H1 (cell line): ENCODE measurements around the gene MYH16. TPM values are rescaled to one million over a fixed set of nuclear protein-coding genes. Genes with fewer than 3 reads are reported as not detected.
"Not testable (repeated sequence)": the region's sequence is repeated elsewhere in the genome, so short reads cannot be mapped to it uniquely, and the experiment has no call there.

Experiments
- CTCF ChIA-PET: fragments of 300-600 bp; sonication (Branson Sonifier 250); formaldehyde crosslinking; loops from one replicate; lab custom pipeline; 2021; ENCODE audit not compliant: partially characterized antibody; lab: Charles Lee
- POLR2A ChIA-PET: fragments of 300-600 bp; sonication (Branson Sonifier 250); formaldehyde crosslinking; loops from one replicate; lab custom pipeline; 2021; ENCODE audit warnings: inconsistent platforms; ENCODE audit not compliant: partially characterized antibody; lab: Charles Lee
- DNase-seq, 2 experiments: peaks; one replicate each; pipeline versions ENCODE4 v3.0.0 to v3.0.0-alpha.2; 2010 to 2022; ENCODE audit warnings: low spot score in 2 of 2, low read depth in 1 of 2, mixed read lengths in 1 of 2
- FAIRE-seq: peaks from 2 replicates; lab custom pipeline; 2011; peaks lifted over from hg19 to GRCh38; lab: Jason Lieb, UNC
- H2AFZ ChIP-seq: 2 replicates; pipeline ENCODE4 v1.8.1; 2012; ENCODE audit warnings: low read length, inconsistent platforms
- H2AK5ac ChIP-seq: 2 replicates; pipeline ENCODE4 v1.6.1; 2013; ENCODE audit warnings: low read depth, low read length
- H2BK120ac ChIP-seq: replicated peaks from 2 replicates; pipeline ENCODE3; 2013; ENCODE audit warnings: low read depth, low read length, inconsistent platforms
- H2BK12ac ChIP-seq: 2 replicates; pipeline ENCODE4 v1.6.1; 2013; ENCODE audit warnings: low read depth, low read length
- H2BK15ac ChIP-seq: 2 replicates; pipeline ENCODE4 v1.6.1; 2013; ENCODE audit warnings: low read length
- H2BK20ac ChIP-seq: 2 replicates; pipeline ENCODE4 v1.6.1; 2013; ENCODE audit warnings: low read length
- H2BK5ac ChIP-seq: 2 replicates; pipeline ENCODE4 v1.6.1; 2013; ENCODE audit warnings: low read depth, low read length
- H3K14ac ChIP-seq: 2 replicates; pipeline ENCODE4 v1.6.1; 2013; ENCODE audit warnings: inconsistent platforms; ENCODE audit not compliant: insufficient read length
- H3K18ac ChIP-seq: 2 replicates; pipeline ENCODE4 v1.6.1; 2013; ENCODE audit warnings: low read length; ENCODE audit errors: extremely low read depth
- H3K23ac ChIP-seq: 2 replicates; pipeline ENCODE4 v1.6.1; 2013; ENCODE audit warnings: inconsistent platforms; ENCODE audit not compliant: insufficient read length
- H3K23me2 ChIP-seq: 2 replicates; pipeline ENCODE4 v1.6.1; 2013; ENCODE audit warnings: low read depth, low read length
- H3K27ac ChIP-seq: 2 replicates; pipeline ENCODE4 v1.6.1; 2011; ENCODE audit warnings: low read depth, low read length, inconsistent platforms
- H3K27me3 ChIP-seq, 4 experiments: replicated peaks in 1 of 4; 1 replicate in 1 of 4; 2 replicates in 3 of 4; pipeline versions ENCODE4 v1.6.1 to v1.8.1; 2011 to 2013; ENCODE audit warnings: low read length in 3 of 4, mild to moderate bottlenecking in 3 of 4, inconsistent platforms in 2 of 4, mixed read lengths in 2 of 4, moderate library complexity in 1 of 4; ENCODE audit not compliant: control insufficient read depth in 3 of 4, insufficient read depth in 3 of 4; ENCODE audit errors: extremely low read depth in 1 of 4
- H3K36me3 ChIP-seq, 4 experiments: 2 replicates each; pipeline versions ENCODE4 v1.6.1 to v1.8.1; 2011 to 2013; ENCODE audit warnings: mild to moderate bottlenecking in 4 of 4, low read length in 3 of 4, moderate library complexity in 2 of 4, control low read depth in 1 of 4, inconsistent platforms in 1 of 4; ENCODE audit not compliant: insufficient read depth in 4 of 4, control insufficient read depth in 2 of 4
- H3K4ac ChIP-seq: replicated peaks from 2 replicates; pipeline ENCODE3; 2013; ENCODE audit warnings: low read length, low read depth, mixed read lengths, inconsistent platforms; ENCODE audit not compliant: insufficient read length
- H3K4me1 ChIP-seq, 4 experiments: replicated peaks in 1 of 4; 1 replicate in 1 of 4; 2 replicates in 3 of 4; pipeline versions ENCODE4 v1.6.1 to v1.8.1; 2011 to 2013; ENCODE audit warnings: low read length in 3 of 4, inconsistent platforms in 2 of 4, mixed read lengths in 1 of 4; ENCODE audit not compliant: insufficient read depth in 4 of 4, control insufficient read depth in 3 of 4
- H3K4me2 ChIP-seq, 2 experiments: 2 replicates each; pipeline versions ENCODE4 v1.6.1 to v1.8.1; 2011 to 2013; ENCODE audit warnings: low read depth in 2 of 2, low read length in 2 of 2, control low read depth in 1 of 2, inconsistent platforms in 1 of 2, mild to moderate bottlenecking in 1 of 2; ENCODE audit not compliant: insufficient read depth in 1 of 2
- H3K4me3 ChIP-seq, 4 experiments: fragments of 200-600, 300-600 bp in 1 of 4; sonication (generic), shearing (Covaris generic), sonication (Bioruptor Twin) in 1 of 4; 2 replicates each; pipeline versions ENCODE4 v1.5.1 to v1.8.1; 2011 to 2016; ENCODE audit warnings: low read length in 4 of 4, low read depth in 3 of 4, control low read depth in 2 of 4, inconsistent platforms in 2 of 4, mild to moderate bottlenecking in 2 of 4, mixed read lengths in 1 of 4, moderate library complexity in 1 of 4; ENCODE audit not compliant: insufficient read depth in 2 of 4; ENCODE audit errors: extremely low read depth in 1 of 4
- H3K56ac ChIP-seq: replicated peaks from 2 replicates; pipeline ENCODE3; 2013; ENCODE audit warnings: low read depth, mild to moderate bottlenecking, mixed read lengths, low read length, inconsistent platforms; ENCODE audit not compliant: insufficient read length
- H3K79me1 ChIP-seq: 2 replicates; pipeline ENCODE4 v1.6.1; 2013; ENCODE audit warnings: low read depth, low read length, control low read depth
- H3K79me2 ChIP-seq, 2 experiments: 2 replicates each; pipeline versions ENCODE4 v1.6.1 to v1.8.1; 2012 to 2013; ENCODE audit warnings: low read length in 2 of 2, mild to moderate bottlenecking in 2 of 2, inconsistent platforms in 1 of 2; ENCODE audit not compliant: insufficient read depth in 2 of 2, control insufficient read depth in 1 of 2
- H3K9ac ChIP-seq, 4 experiments: replicated peaks in 1 of 4; 1 replicate in 1 of 4; 2 replicates in 3 of 4; pipeline versions ENCODE4 v1.6.1 to v1.8.1; 2011 to 2013; ENCODE audit warnings: low read depth in 3 of 4, low read length in 3 of 4, control low read depth in 2 of 4, mild to moderate bottlenecking in 2 of 4, moderate library complexity in 2 of 4, inconsistent platforms in 1 of 4; ENCODE audit errors: extremely low read depth in 1 of 4
- H3K9me3 ChIP-seq, 2 experiments: 2 replicates each; pipeline versions ENCODE4 v1.6.1 to v1.8.1; 2012 to 2013; ENCODE audit warnings: mild to moderate bottlenecking in 2 of 2, moderate library complexity in 2 of 2, control low read depth in 1 of 2, inconsistent platforms in 1 of 2, low read depth in 1 of 2, low read length in 1 of 2, mixed read lengths in 1 of 2; ENCODE audit not compliant: insufficient read depth in 2 of 2
- H4K20me1 ChIP-seq, 2 experiments: replicated peaks in 1 of 2; 2 replicates each; pipeline versions ENCODE3 to v1.8.1; 2011 to 2013; ENCODE audit warnings: inconsistent platforms in 2 of 2, low read length in 2 of 2, mild to moderate bottlenecking in 1 of 2; ENCODE audit not compliant: insufficient read depth in 2 of 2, control insufficient read depth in 1 of 2
- H4K5ac ChIP-seq: 2 replicates; pipeline ENCODE4 v1.6.1; 2013; ENCODE audit warnings: low read length, low read depth, mixed read lengths, inconsistent platforms; ENCODE audit not compliant: insufficient read length
- H4K8ac ChIP-seq: 2 replicates; pipeline ENCODE4 v1.8.0; 2013; ENCODE audit warnings: mild to moderate bottlenecking, moderate library complexity, low read length, inconsistent platforms; ENCODE audit not compliant: insufficient read depth; ENCODE audit errors: extremely low read depth
- H4K91ac ChIP-seq: replicated peaks from 2 replicates; pipeline ENCODE3; 2013; ENCODE audit warnings: low read length, mixed read lengths, inconsistent platforms; ENCODE audit not compliant: insufficient read length
- WGBS, 2 experiments: shearing (Covaris generic) in 1 of 2; methylation state at CpG; one replicate each; pipeline versions ENCODE4 v1.1.6 to v1.1.7; 2013 to 2015; ENCODE audit warnings: low lambda C conversion rate in 2 of 2, mixed read lengths in 2 of 2, inconsistent platforms in 1 of 2, low coverage in 1 of 2, missing lambda C conversion rate in 1 of 2; ENCODE audit not compliant: insufficient replicate concordance in 2 of 2, insufficient coverage in 1 of 2, insufficient read length in 1 of 2; ENCODE audit errors: extremely low coverage in 1 of 2, missing lambda C conversion rate in 1 of 2; 5-methylcytosine and 5-hydroxymethylcytosine counted together
- polyA plus RNA-seq, 7 experiments: library from polyadenylated mRNA; depleted of rRNA in 3 of 7; stranded (reverse) in 5 of 7; unstranded in 2 of 7; fragments of >200 nt in 5 of 7; fragments of 200-250 nt in 2 of 7; gene quantifications; 1 replicate in 5 of 7; 2 replicates in 1 of 7; 4 replicates in 1 of 7; pipeline versions ENCODE4 v1.2.1 to v1.2.3, GENCODE V29; 2011 to 2013; ENCODE audit warnings: missing spikeins in 2 of 7, mixed read lengths in 2 of 7
- total RNA-seq: library from RNA; stranded (reverse); fragmentation: NEBNext Ultra II Directional; extraction: Animal tissue kit (Norgen Biotek cat#: 25700); gene quantifications from 2 replicates; pipeline ENCODE4 v1.2.1, GENCODE V29; 2021

The MYH16 gene
- total and polyA plus RNA-seq, 2 of the 8 experiments (the other 6 are each of a cell fraction or from before 2014, with no cell fraction given), result not detected

- H3K79me1 ChIP-seq, DNase-seq, H3K9me3 ChIP-seq, H2AFZ ChIP-seq, H3K4me1 ChIP-seq, H4K8ac ChIP-seq, H4K5ac ChIP-seq, H4K91ac ChIP-seq, H3K79me2 ChIP-seq, H3K27me3 ChIP-seq, H3K18ac ChIP-seq, H3K14ac ChIP-seq, H3K4me3 ChIP-seq, H2BK20ac ChIP-seq, H3K4ac ChIP-seq, H2AK5ac ChIP-seq, H3K9ac ChIP-seq, H2BK120ac ChIP-seq, FAIRE-seq, H3K27ac ChIP-seq, H3K36me3 ChIP-seq, H3K23me2 ChIP-seq, H4K20me1 ChIP-seq, H2BK15ac ChIP-seq, H2BK5ac ChIP-seq, H3K23ac ChIP-seq, H3K56ac ChIP-seq, H2BK12ac ChIP-seq, H3K4me2 ChIP-seq: not testable (repeated sequence)
- ChIA-PET CTCF (interaction anchor here (1.1 to 2.7 kb wide), 6 partner anchors 10 to 29 kb away, joined by 3 to 15 read pairs (median 6); partner anchors contain the start of gene MYH16), POLR2A (interaction anchor here (1.3 kb wide), 1 partner anchor 10 kb away, joined by 6 read pairs; no protein-coding TSS in a partner anchor)
- 89% methylated on average over 4 of the region's 4 CpGs; no CpG with 5 or more reads in 1 of the 2 experiments for WGBS, 2 experiments
Measured at GRCh38 chr7:99284165-99284564, 11.5 kb downstream of the MYH16 start.
